Hematopoietic multipotent progenitor cell treated with erythropoietin and hydrocortisone succinate and interleukin-3 and kit ligand, for 6 days (in vitro differentiated cells): Measurements from ENCODE around the gene ARHGAP24.

Experiments
- DNase-seq: peaks from one replicate; pipeline ENCODE4 v3.0.0-alpha.2; 2015

The ARHGAP24 gene

GRCh38 chr4:85747882-85748491 lies 273.0 kb downstream of the ARHGAP24 start:
- peak; percentile 82 for DNase-seq

GRCh38 chr4:85748654-85749053 lies 273.7 kb downstream of the ARHGAP24 start:
- DNase-seq, result no peak

- no peak for DNase-seq
These were observed 276.9 kb downstream of the ARHGAP24 start for GRCh38 chr4:85751866-85752265.

GRCh38 chr4:85755285-85755684 lies 280.3 kb downstream of the ARHGAP24 start:
- no peak for DNase-seq

GRCh38 chr4:85756938-85757337 lies 282.0 kb downstream of the ARHGAP24 start:
- peak; percentile 53 for DNase-seq

- DNase-seq, result no peak
These were observed 284.4 kb downstream of the ARHGAP24 start for GRCh38 chr4:85759388-85759787.

GRCh38 chr4:85760511-85760910 lies 285.6 kb downstream of the ARHGAP24 start:
- no peak for DNase-seq

GRCh38 chr4:85761803-85762528 lies 287.0 kb downstream of the ARHGAP24 start:
- no peak for DNase-seq

GRCh38 chr4:85762529-85762871 lies 287.6 kb downstream of the ARHGAP24 start:
- DNase-seq, result no peak

- no peak for DNase-seq
These were observed 288.3 kb downstream of the ARHGAP24 start for GRCh38 chr4:85763202-85763601.

- no peak for DNase-seq
These were observed 292.7 kb downstream of the ARHGAP24 start for GRCh38 chr4:85767649-85768048.

- no peak for DNase-seq
These were observed 294.1 kb downstream of the ARHGAP24 start for GRCh38 chr4:85769009-85769408.

- no peak for DNase-seq
These were observed 297.5 kb downstream of the ARHGAP24 start for GRCh38 chr4:85772470-85772869.

- no peak for DNase-seq
These were observed 298.4 kb downstream of the ARHGAP24 start for GRCh38 chr4:85773372-85773771.

- DNase-seq, result no peak
These were observed 299.1 kb downstream of the ARHGAP24 start for GRCh38 chr4:85774000-85774399.

- no peak for DNase-seq
These were observed 299.5 kb downstream of the ARHGAP24 start for GRCh38 chr4:85774489-85774888.

GRCh38 chr4:85776096-85776495 lies 301.1 kb downstream of the ARHGAP24 start:
- no peak for DNase-seq

GRCh38 chr4:85776579-85776978 lies 301.6 kb downstream of the ARHGAP24 start:
- DNase-seq, result no peak

- no peak for DNase-seq
These were observed 303.1 kb downstream of the ARHGAP24 start for GRCh38 chr4:85777908-85778631.

- no peak for DNase-seq
These were observed 303.7 kb downstream of the ARHGAP24 start for GRCh38 chr4:85778632-85779131.

- DNase-seq, result no peak
These were observed 304.2 kb downstream of the ARHGAP24 start for GRCh38 chr4:85779165-85779564.

- DNase-seq, result peak; percentile 2
These were observed 305.7 kb downstream of the ARHGAP24 start for GRCh38 chr4:85780664-85781063.

GRCh38 chr4:85783483-85783882 lies 308.5 kb downstream of the ARHGAP24 start:
- DNase-seq, result no peak

- DNase-seq, result no peak
These were observed 308.9 kb downstream of the ARHGAP24 start for GRCh38 chr4:85783900-85784299.
